Sigmoid colon (tissue), 4 donors: ENCODE data around the gene OR1J2.

ENCODE experiments used
- CTCF ChIP-seq, 4 experiments: fragments of 450-650 bp in 3 of 4; fragments of 200-600 bp in 1 of 4; IDR thresholded peaks; one replicate each; pipeline ENCODE4 v1.5.1; 2016 to 2019; ENCODE audit warnings: antibody characterized with exemption in 4 of 4, mild to moderate bottlenecking in 3 of 4, moderate library complexity in 2 of 4
- EP300 ChIP-seq, 4 donors: sonication (generic); formaldehyde crosslinking; IDR thresholded peaks; one replicate each; pipeline ENCODE4 v1.6.1; 2017; ENCODE audit warnings: antibody characterized with exemption in 4 of 4
- POLR2A ChIP-seq, 2 donors: fragments of 450-650 bp; IDR thresholded peaks; one replicate each; pipeline ENCODE4 v1.6.1; 2016; ENCODE audit warnings: antibody characterized with exemption in 2 of 2, mild to moderate bottlenecking in 2 of 2, moderate library complexity in 2 of 2
- POLR2AphosphoS5 ChIP-seq, 4 donors: sonication (generic); formaldehyde crosslinking; IDR thresholded peaks; one replicate each; pipeline ENCODE4 v1.6.1; 2017; ENCODE audit warnings: antibody characterized with exemption in 4 of 4

GRCh38 chr9:122468735-122469134, 41.9 kb upstream of the OR1J2 start:
- TF ChIP-seq POLR2A (IDR thresholded peaks at IDR 0.05) (no peak), POLR2AphosphoS5 (IDR thresholded peaks at IDR 0.05) (no peak), CTCF (IDR thresholded peaks at IDR 0.05) (no peak), EP300 (IDR thresholded peaks at IDR 0.05) (no peak)
